Liver (tissue), 9 donors: ENCODE data around the gene FAM204A. TPM values are rescaled to one million over a fixed set of nuclear protein-coding genes. Genes with fewer than 3 reads are reported as not detected.
A peak's percentile ranks its signal among the peaks of the same experiment; 100 is the strongest.

ENCODE experiments used
- DNase-seq: peaks from one replicate; pipeline ENCODE4 v3.0.0-alpha.2; 2017; ENCODE audit warnings: low spot score
- H3K27ac ChIP-seq, 2 donors: one replicate each; pipeline ENCODE4 v1.7.0; 2013; ENCODE audit warnings: inconsistent platforms in 2 of 2, low read length in 2 of 2, control low read depth in 1 of 2, low read depth in 1 of 2, mild to moderate bottlenecking in 1 of 2
- H3K27me3 ChIP-seq, 4 donors: one replicate each; pipeline versions ENCODE4 v1.6.1 to v1.7.0; 2013; ENCODE audit warnings: low read length in 3 of 4, inconsistent platforms in 1 of 4, mild to moderate bottlenecking in 1 of 4, moderate library complexity in 1 of 4; ENCODE audit not compliant: control insufficient read depth in 4 of 4, insufficient read depth in 4 of 4
- H3K36me3 ChIP-seq, 4 donors: one replicate each; pipeline versions ENCODE4 v1.6.1 to v1.7.0; 2013; ENCODE audit warnings: low read length in 3 of 4, mild to moderate bottlenecking in 3 of 4, low read depth in 1 of 4, moderate library complexity in 1 of 4; ENCODE audit not compliant: control insufficient read depth in 4 of 4, insufficient read depth in 3 of 4
- H3K4me1 ChIP-seq, 4 donors: one replicate each; pipeline versions ENCODE4 v1.6.1 to v1.7.0; 2013; ENCODE audit warnings: low read length in 3 of 4, mild to moderate bottlenecking in 3 of 4, moderate library complexity in 1 of 4; ENCODE audit not compliant: control insufficient read depth in 4 of 4, insufficient read depth in 4 of 4
- H3K4me3 ChIP-seq, 3 donors: one replicate each; pipeline versions ENCODE4 v1.6.1 to v1.7.0; 2013; ENCODE audit warnings: low read length in 3 of 3, control low read depth in 1 of 3, low read depth in 1 of 3, mild to moderate bottlenecking in 1 of 3
- H3K9ac ChIP-seq, 2 donors: one replicate each; pipeline ENCODE4 v1.7.0; 2013; ENCODE audit warnings: low read length in 2 of 2, mild to moderate bottlenecking in 2 of 2, moderate library complexity in 2 of 2, control low read depth in 1 of 2, low read depth in 1 of 2
- H3K9me3 ChIP-seq, 4 donors: one replicate each; pipeline versions ENCODE4 v1.6.1 to v1.7.0; 2013; ENCODE audit warnings: low read length in 3 of 4; ENCODE audit not compliant: control insufficient read depth in 4 of 4
- EGR1 ChIP-seq, 2 donors: IDR thresholded peaks; 2 replicates each; pipeline ENCODE4 v1.6.1; 2016 to 2018; ENCODE audit warnings: antibody characterized with exemption in 2 of 2, low read depth in 2 of 2
- FOXA1 ChIP-seq: IDR thresholded peaks from 2 replicates; pipeline ENCODE4 v1.6.1; 2016; ENCODE audit warnings: antibody characterized with exemption
- FOXA2 ChIP-seq: IDR thresholded peaks from 2 replicates; pipeline ENCODE4 v1.6.1; 2016; ENCODE audit warnings: antibody characterized with exemption
- GABPA ChIP-seq, 2 donors: IDR thresholded peaks in 1 of 2; conservative IDR thresholded peaks in 1 of 2; 2 replicates each; pipeline ENCODE4 v1.6.1; 2016; ENCODE audit warnings: antibody characterized with exemption in 2 of 2, mild to moderate bottlenecking in 1 of 2, moderate library complexity in 1 of 2
- HNF4A ChIP-seq, 2 donors: conservative IDR thresholded peaks; 2 replicates each; pipeline ENCODE4 v1.6.1; 2016; ENCODE audit warnings: antibody characterized with exemption in 2 of 2, mild to moderate bottlenecking in 2 of 2
- HNF4G ChIP-seq: IDR thresholded peaks from 2 replicates; pipeline ENCODE4 v1.6.1; 2016; ENCODE audit warnings: antibody characterized with exemption
- JUND ChIP-seq, 2 donors: IDR thresholded peaks; 2 replicates each; pipeline ENCODE4 v1.6.1; 2016; ENCODE audit warnings: antibody characterized with exemption in 2 of 2
- NR2F2 ChIP-seq: IDR thresholded peaks from 2 replicates; pipeline ENCODE4 v1.6.1; 2016; ENCODE audit warnings: antibody characterized with exemption
- RAD21 ChIP-seq, 2 donors: IDR thresholded peaks; 2 replicates each; pipeline ENCODE4 v1.6.1; 2016; ENCODE audit warnings: antibody characterized with exemption in 2 of 2, mild to moderate bottlenecking in 2 of 2
- RXRA ChIP-seq, 2 donors: IDR thresholded peaks; 2 replicates each; pipeline ENCODE4 v1.6.1; 2017 to 2018; ENCODE audit warnings: antibody characterized with exemption in 2 of 2, mild to moderate bottlenecking in 1 of 2
- SP1 ChIP-seq: IDR thresholded peaks from 2 replicates; pipeline ENCODE4 v1.6.1; 2018; ENCODE audit warnings: antibody characterized with exemption, mild to moderate bottlenecking
- TAF1 ChIP-seq: conservative IDR thresholded peaks from 2 replicates; pipeline ENCODE4 v1.6.1; 2016; ENCODE audit warnings: antibody characterized with exemption, mild to moderate bottlenecking
- YY1 ChIP-seq: IDR thresholded peaks from 2 replicates; pipeline ENCODE4 v1.6.1; 2016; ENCODE audit warnings: antibody characterized with exemption, mild to moderate bottlenecking
- WGBS: extraction: QIAGEN DNeasy Blood & Tissue Kit; methylation state at CpG from one replicate; pipeline ENCODE4 v1.1.7; 2013; 5-methylcytosine and 5-hydroxymethylcytosine counted together
- polyA plus RNA-seq, 2 donors: library from polyadenylated mRNA; stranded (reverse) in 1 of 2; unstranded in 1 of 2; fragments of 200-250 nt in 1 of 2; fragments of >200 nt in 1 of 2; fragmentation: Nextera tagmentation in 1 of 2; extraction: Ambion mirVana in 1 of 2; gene quantifications; one replicate each; pipeline versions ENCODE4 v1.2.1 to v1.2.3, GENCODE V29; 2013 to 2015
- total RNA-seq, 2 donors: library from RNA; depleted of rRNA; stranded (reverse); fragments of >200 nt; gene quantifications; one replicate each; pipeline ENCODE4 v1.2.3, GENCODE V29; 2014
- TF ChIP-seq, protein P1 (sequence below): IDR thresholded peaks from 2 replicates; pipeline ENCODE4 v1.6.1; 2016; ENCODE audit warnings: antibody characterized with exemption
- TF ChIP-seq, protein P2 (sequence below): IDR thresholded peaks from 2 replicates; pipeline ENCODE4 v1.6.1; 2016; ENCODE audit warnings: antibody characterized with exemption, mild to moderate bottlenecking
- TF ChIP-seq, protein P3 (sequence below): IDR thresholded peaks from 2 replicates; pipeline ENCODE4 v1.6.1; 2016; ENCODE audit warnings: antibody characterized with exemption
- donor health status: healthy.
- donor health status: healthy.
- donor health status: healthy.
- donor health status: healthy.
- donor health status: healthy.

FAM204A gene
- total and polyA plus RNA-seq, 4 donors: 17.4 to 22.8 (median 21.3) TPM

DNA sequence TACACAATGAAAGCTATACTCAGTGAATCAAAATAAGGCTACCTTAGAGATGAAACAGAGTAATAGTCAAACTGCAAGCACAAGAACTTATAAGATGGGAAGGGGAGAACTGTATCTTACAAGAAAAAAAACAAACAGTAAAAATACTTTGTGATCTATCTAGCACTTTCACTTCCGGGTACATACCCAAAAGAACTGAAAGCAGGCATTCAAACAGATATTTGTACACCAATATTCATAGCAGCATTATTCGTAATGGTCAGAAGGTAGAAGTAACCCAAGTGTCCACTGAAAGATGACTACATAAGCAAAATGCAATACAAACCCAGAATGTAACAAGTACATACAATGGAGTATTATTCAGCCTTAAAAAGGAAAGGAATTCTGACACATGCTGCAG, 18.0 kb downstream of the FAM204A start:
- H3K36me3 ChIP-seq: peaks cover 5 to 43% (median 27%) of the 10 kb centered on the region in 4 donors

DNA sequence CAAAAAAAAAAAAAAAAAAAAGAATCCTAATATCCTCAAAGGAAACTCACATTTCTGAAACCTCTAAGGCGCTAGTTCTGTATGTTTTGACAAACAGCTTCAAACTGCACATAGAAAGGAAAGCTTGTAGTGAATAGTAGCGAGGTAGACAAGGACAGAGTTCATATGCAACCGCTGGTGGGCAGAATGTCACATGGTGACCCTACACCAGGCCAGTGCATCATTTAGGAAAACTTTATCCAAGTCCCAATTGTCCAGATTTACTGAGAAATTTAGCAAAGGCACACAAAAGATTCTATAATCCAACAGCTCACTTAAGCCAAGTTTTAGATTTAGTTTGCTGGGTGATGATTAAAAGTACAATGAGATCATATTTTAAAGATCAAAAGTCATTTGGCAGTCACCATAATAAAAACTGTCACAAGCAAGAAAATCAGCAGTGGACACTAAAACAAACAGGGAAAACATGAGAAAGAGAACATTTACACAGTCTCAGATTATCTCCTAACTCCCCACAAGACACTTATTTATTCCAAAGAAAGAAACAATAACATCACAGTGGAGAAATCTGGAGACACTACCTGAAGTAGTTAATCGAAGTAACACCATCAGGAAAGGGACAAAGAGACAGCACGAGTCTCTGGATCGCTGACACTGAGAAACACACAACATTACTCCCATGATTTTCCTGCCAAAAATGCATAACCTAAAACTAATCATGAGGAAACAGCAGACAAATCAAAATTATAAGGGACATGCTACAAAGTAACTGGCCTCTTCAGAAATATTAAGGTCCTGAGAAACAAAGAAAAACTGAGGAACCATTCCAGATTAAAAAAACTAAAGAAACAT, 20.2 kb downstream of the FAM204A start:
- peaks cover 0 to 31% (median 21%) of the 10 kb centered on the region in 4 donors for H3K36me3 ChIP-seq
- no peak overlapping the region for H3K4me3 ChIP-seq
- peaks cover 0 to 8% (median 8%) of the 10 kb centered on the region in 4 donors for H3K4me1 ChIP-seq
- 56% methylated on average over 6 of the region's 6 CpGs for WGBS
- TF ChIP-seq RXRA (IDR thresholded peaks at IDR 0.05) (peak in 1 of 2 donors; percentile 14), RAD21 (IDR thresholded peaks at IDR 0.05) (no peak), TAF1 (no peak), JUND (IDR thresholded peaks at IDR 0.05) (peak in 1 of 2 donors; percentile 33), FOXA2 (no peak), HNF4A (conservative IDR thresholded peaks at IDR 0.05) (peak in 1 of 2 donors; percentile 26), FOXA1 (no peak), YY1 (no peak), NR2F2 (no peak)
- TF ChIP-seq, protein P1, sequence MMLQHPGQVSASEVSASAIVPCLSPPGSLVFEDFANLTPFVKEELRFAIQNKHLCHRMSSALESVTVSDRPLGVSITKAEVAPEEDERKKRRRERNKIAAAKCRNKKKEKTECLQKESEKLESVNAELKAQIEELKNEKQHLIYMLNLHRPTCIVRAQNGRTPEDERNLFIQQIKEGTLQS: no peak
- H3K27ac ChIP-seq: peak overlapping the region in 1 of 2 donors; percentile 32
- no peaks in the 10 kb centered on the region for H3K9me3 ChIP-seq
- no peak overlapping the region for H3K9ac ChIP-seq
- no peaks in the 10 kb centered on the region for H3K27me3 ChIP-seq
- DNase-seq: no peak

More for the DNA sequence above, 18.0 kb downstream of the FAM204A start:
- DNase-seq: no peak
- Histone ChIP-seq H3K9ac (no peak overlapping the region), H3K27ac (no peak overlapping the region), H3K4me3 (no peak overlapping the region), H3K9me3 (no peaks in the 10 kb centered on the region), H3K27me3 (no peaks in the 10 kb centered on the region), H3K4me1 (peaks cover 0 to 8% (median 8%) of the 10 kb centered on the region in 4 donors)
- TF ChIP-seq HNF4G: no peak
- no peak for TF ChIP-seq GABPA (IDR thresholded peaks at IDR 0.05 in 1 of 2, conservative IDR thresholded peaks at IDR 0.05 in 1 of 2)
- TF ChIP-seq, protein P1: no peak
- no peak for TF ChIP-seq SP1
- TF ChIP-seq TAF1: no peak
- TF ChIP-seq EGR1 (IDR thresholded peaks at IDR 0.05; ENCODE audit: low read depth in 2 of 2): no peak
- TF ChIP-seq, protein P2, sequence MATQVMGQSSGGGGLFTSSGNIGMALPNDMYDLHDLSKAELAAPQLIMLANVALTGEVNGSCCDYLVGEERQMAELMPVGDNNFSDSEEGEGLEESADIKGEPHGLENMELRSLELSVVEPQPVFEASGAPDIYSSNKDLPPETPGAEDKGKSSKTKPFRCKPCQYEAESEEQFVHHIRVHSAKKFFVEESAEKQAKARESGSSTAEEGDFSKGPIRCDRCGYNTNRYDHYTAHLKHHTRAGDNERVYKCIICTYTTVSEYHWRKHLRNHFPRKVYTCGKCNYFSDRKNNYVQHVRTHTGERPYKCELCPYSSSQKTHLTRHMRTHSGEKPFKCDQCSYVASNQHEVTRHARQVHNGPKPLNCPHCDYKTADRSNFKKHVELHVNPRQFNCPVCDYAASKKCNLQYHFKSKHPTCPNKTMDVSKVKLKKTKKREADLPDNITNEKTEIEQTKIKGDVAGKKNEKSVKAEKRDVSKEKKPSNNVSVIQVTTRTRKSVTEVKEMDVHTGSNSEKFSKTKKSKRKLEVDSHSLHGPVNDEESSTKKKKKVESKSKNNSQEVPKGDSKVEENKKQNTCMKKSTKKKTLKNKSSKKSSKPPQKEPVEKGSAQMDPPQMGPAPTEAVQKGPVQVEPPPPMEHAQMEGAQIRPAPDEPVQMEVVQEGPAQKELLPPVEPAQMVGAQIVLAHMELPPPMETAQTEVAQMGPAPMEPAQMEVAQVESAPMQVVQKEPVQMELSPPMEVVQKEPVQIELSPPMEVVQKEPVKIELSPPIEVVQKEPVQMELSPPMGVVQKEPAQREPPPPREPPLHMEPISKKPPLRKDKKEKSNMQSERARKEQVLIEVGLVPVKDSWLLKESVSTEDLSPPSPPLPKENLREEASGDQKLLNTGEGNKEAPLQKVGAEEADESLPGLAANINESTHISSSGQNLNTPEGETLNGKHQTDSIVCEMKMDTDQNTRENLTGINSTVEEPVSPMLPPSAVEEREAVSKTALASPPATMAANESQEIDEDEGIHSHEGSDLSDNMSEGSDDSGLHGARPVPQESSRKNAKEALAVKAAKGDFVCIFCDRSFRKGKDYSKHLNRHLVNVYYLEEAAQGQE: no peak
- no peak for TF ChIP-seq JUND (IDR thresholded peaks at IDR 0.05)
- TF ChIP-seq, protein P3, sequence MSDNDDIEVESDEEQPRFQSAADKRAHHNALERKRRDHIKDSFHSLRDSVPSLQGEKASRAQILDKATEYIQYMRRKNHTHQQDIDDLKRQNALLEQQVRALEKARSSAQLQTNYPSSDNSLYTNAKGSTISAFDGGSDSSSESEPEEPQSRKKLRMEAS: no peak
- no peak for TF ChIP-seq RXRA (IDR thresholded peaks at IDR 0.05)
- no peak for TF ChIP-seq RAD21 (IDR thresholded peaks at IDR 0.05)
- 93% methylated on average over 2 of the region's 2 CpGs for whole genome bisulfite sequencing
